ENCODE measurements around the gene RTN3.

Gene RTN3

DNA sequence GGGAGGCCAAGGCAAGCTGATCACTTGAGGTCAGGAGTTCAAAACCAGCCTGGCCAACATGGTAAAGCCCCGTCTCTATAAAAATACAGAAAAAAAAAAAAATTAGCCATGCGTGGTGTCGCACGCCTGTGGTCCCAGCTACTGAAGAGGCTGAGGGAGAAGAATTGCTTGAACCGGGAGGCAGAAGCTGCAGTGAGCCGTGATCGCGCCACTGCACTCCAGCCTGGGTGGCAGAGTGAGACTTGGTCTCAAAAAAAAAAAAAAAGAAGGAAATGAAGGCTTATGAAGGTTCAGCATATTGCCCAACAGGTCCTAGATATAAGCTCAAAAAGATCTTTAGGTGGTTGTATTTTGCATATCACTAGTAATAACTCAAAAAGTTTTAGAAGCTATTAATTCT, 20.3 kb upstream of the RTN3 start:
- H3K18ac ChIP-seq (ENCODE audit: low read length) = no peak overlapping the region
- H3K79me2 ChIP-seq (ENCODE audit: control insufficient read depth, insufficient read depth, low read length, poor library complexity) = no peaks in the 10 kb centered on the region
- H3K4ac ChIP-seq (ENCODE audit: low read depth, low read length) = no peak overlapping the region
- H4K91ac ChIP-seq (ENCODE audit: low read depth, low read length) = no peak overlapping the region
- no peak overlapping the region for H2AK5ac ChIP-seq (ENCODE audit: low read length)
- H3K4me3 ChIP-seq (ENCODE audit: low read depth, low read length) = no peak overlapping the region
- H2BK12ac ChIP-seq (ENCODE audit: low read length) = no peak overlapping the region
- WGBS (ENCODE audit: extremely low coverage, insufficient coverage, insufficient read length) = no CpG with 5 or more reads among the region's 8 CpGs
- H2BK120ac ChIP-seq (ENCODE audit: insufficient read depth, low read length, poor library complexity) = no peak overlapping the region
- no peak overlapping the region for H2AFZ ChIP-seq (ENCODE audit: insufficient read depth, low read length, poor library complexity)
- no peak overlapping the region for H3K14ac ChIP-seq (ENCODE audit: low read length)
- H3K9me3 ChIP-seq (ENCODE audit: insufficient read depth, low read depth, low read length) = no peaks in the 10 kb centered on the region
- H3K23ac ChIP-seq (ENCODE audit: low read length) = no peak overlapping the region
- H4K12ac ChIP-seq (ENCODE audit: low read depth, low read length) = no peak overlapping the region
- H3K4me1 ChIP-seq (ENCODE audit: control insufficient read depth in 1 of 2, insufficient read depth in 2 of 2, low read length in 2 of 2) = peaks cover 4 to 6% of the 10 kb centered on the region in 2 experiments
- H3K27me3 ChIP-seq (ENCODE audit: insufficient read depth, low read length) = no peaks in the 10 kb centered on the region
- H3K4me2 ChIP-seq (ENCODE audit: low read length) = no peak overlapping the region
- DNase-seq = no peak
- no peak overlapping the region for H3K9ac ChIP-seq (ENCODE audit: low read length)
- H3K36me3 ChIP-seq (ENCODE audit: control insufficient read depth in 1 of 2, insufficient read depth in 2 of 2, low read length in 2 of 2) = peaks cover 0 to 3% of the 10 kb centered on the region in 2 experiments
- H2BK5ac ChIP-seq (ENCODE audit: low read depth, low read length, poor library complexity) = no peak overlapping the region
- H4K8ac ChIP-seq (ENCODE audit: low read depth, low read length) = no peak overlapping the region
- no peaks in the 10 kb centered on the region for H3K79me1 ChIP-seq (ENCODE audit: low read length)
- H3K27ac ChIP-seq (ENCODE audit: low read depth, low read length) = no peak overlapping the region

DNA sequence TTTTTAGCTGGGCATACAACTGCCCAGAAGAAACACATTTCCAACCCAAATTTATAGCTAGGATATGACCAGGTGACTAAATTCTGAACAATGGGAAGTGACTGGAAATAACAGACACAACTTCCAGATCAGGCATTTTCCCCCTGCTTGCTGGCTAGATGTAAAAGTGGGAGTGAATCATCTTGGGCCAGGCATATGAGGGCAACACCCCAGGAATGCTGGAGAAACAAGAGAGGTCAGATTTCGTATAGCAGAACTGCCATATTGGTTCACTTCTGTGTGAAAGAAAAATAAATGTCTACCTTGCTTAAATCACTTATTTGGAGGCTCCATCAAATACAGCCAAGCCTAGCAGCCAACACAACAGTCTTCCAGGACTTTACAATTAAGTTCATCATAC, 17.5 kb upstream of the RTN3 start:
- no peak overlapping the region for H3K4ac ChIP-seq (ENCODE audit: low read depth, low read length)
- no peak overlapping the region for H2BK12ac ChIP-seq (ENCODE audit: low read length)
- H3K4me2 ChIP-seq (ENCODE audit: low read length) = no peak overlapping the region
- no peak overlapping the region for H2BK5ac ChIP-seq (ENCODE audit: low read depth, low read length, poor library complexity)
- no peaks in the 10 kb centered on the region for H3K9me3 ChIP-seq (ENCODE audit: insufficient read depth, low read depth, low read length)
- no peak overlapping the region for H3K14ac ChIP-seq (ENCODE audit: low read length)
- WGBS (ENCODE audit: extremely low coverage, insufficient coverage, insufficient read length) = no CpG with 5 or more reads among the region's 1 CpG
- no peak overlapping the region for H3K18ac ChIP-seq (ENCODE audit: low read length)
- peaks cover 4 to 8% of the 10 kb centered on the region in 2 experiments for H3K4me1 ChIP-seq (ENCODE audit: control insufficient read depth in 1 of 2, insufficient read depth in 2 of 2, low read length in 2 of 2)
- no peak overlapping the region for H3K23ac ChIP-seq (ENCODE audit: low read length)
- H3K9ac ChIP-seq (ENCODE audit: low read length) = no peak overlapping the region
- no peaks in the 10 kb centered on the region for H3K79me1 ChIP-seq (ENCODE audit: low read length)
- peak overlapping the region; percentile 19 for H3K27ac ChIP-seq (ENCODE audit: low read depth, low read length)
- no peak overlapping the region for H4K8ac ChIP-seq (ENCODE audit: low read depth, low read length)
- no peak overlapping the region for H3K4me3 ChIP-seq (ENCODE audit: low read depth, low read length)
- H3K79me2 ChIP-seq (ENCODE audit: control insufficient read depth, insufficient read depth, low read length, poor library complexity) = no peaks in the 10 kb centered on the region
- no peak overlapping the region for H2AFZ ChIP-seq (ENCODE audit: insufficient read depth, low read length, poor library complexity)
- no peak overlapping the region for H2AK5ac ChIP-seq (ENCODE audit: low read length)
- DNase-seq = no peak
- H3K36me3 ChIP-seq (ENCODE audit: control insufficient read depth in 1 of 2, insufficient read depth in 2 of 2, low read length in 2 of 2) = peaks cover 0 to 3% of the 10 kb centered on the region in 2 experiments
- H2BK120ac ChIP-seq (ENCODE audit: insufficient read depth, low read length, poor library complexity) = no peak overlapping the region
- H4K91ac ChIP-seq (ENCODE audit: low read depth, low read length) = no peak overlapping the region
- no peaks in the 10 kb centered on the region for H3K27me3 ChIP-seq (ENCODE audit: insufficient read depth, low read length)
- H4K12ac ChIP-seq (ENCODE audit: low read depth, low read length) = no peak overlapping the region

DNA sequence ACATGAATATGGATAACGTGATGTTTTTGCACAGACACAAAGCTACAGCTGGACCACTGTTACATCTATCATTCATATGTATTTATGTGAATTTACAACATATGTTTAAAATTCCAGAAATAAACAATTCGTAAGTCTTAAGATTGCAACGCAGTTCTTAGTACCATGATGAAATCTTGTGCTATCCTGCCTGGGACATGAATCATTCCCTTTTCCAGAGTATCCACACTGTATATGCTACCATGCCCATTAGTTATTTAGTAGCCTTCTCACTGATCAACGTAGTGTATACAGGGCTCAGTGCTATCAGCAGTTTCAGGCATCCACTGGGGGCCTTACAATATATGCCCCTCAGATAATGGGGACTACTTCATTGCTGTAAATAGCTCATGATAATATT, 14.4 kb upstream of the RTN3 start:
- H3K79me1 ChIP-seq (ENCODE audit: low read length) = peaks cover 11% of the 10 kb centered on the region
- H4K8ac ChIP-seq (ENCODE audit: low read depth, low read length) = no peak overlapping the region
- H4K12ac ChIP-seq (ENCODE audit: low read depth, low read length) = no peak overlapping the region
- no peak overlapping the region for H3K9ac ChIP-seq (ENCODE audit: low read length)
- H2AK5ac ChIP-seq (ENCODE audit: low read length) = no peak overlapping the region
- H3K9me3 ChIP-seq (ENCODE audit: insufficient read depth, low read depth, low read length) = peaks cover under 1% of the 10 kb centered on the region
- no peak overlapping the region for H3K14ac ChIP-seq (ENCODE audit: low read length)
- H3K18ac ChIP-seq (ENCODE audit: low read length) = no peak overlapping the region
- no peak overlapping the region for H2BK12ac ChIP-seq (ENCODE audit: low read length)
- H3K23ac ChIP-seq (ENCODE audit: low read length) = no peak overlapping the region
- no peak overlapping the region for H3K4ac ChIP-seq (ENCODE audit: low read depth, low read length)
- no peak overlapping the region for H2BK5ac ChIP-seq (ENCODE audit: low read depth, low read length, poor library complexity)
- peaks cover 0 to 3% of the 10 kb centered on the region in 2 experiments for H3K36me3 ChIP-seq (ENCODE audit: control insufficient read depth in 1 of 2, insufficient read depth in 2 of 2, low read length in 2 of 2)
- H2AFZ ChIP-seq (ENCODE audit: insufficient read depth, low read length, poor library complexity) = no peak overlapping the region
- no peaks in the 10 kb centered on the region for H3K27me3 ChIP-seq (ENCODE audit: insufficient read depth, low read length)
- H2BK120ac ChIP-seq (ENCODE audit: insufficient read depth, low read length, poor library complexity) = no peak overlapping the region
- no peak overlapping the region for H3K4me3 ChIP-seq (ENCODE audit: low read depth, low read length)
- peak; percentile 42 to 73 for DNase-seq
- H3K4me1 ChIP-seq (ENCODE audit: control insufficient read depth in 1 of 2, insufficient read depth in 2 of 2, low read length in 2 of 2) = peaks cover 6 to 10% of the 10 kb centered on the region in 2 experiments
- no peak overlapping the region for H3K27ac ChIP-seq (ENCODE audit: low read depth, low read length)
- no peak overlapping the region for H4K91ac ChIP-seq (ENCODE audit: low read depth, low read length)
- no peak overlapping the region for H3K4me2 ChIP-seq (ENCODE audit: low read length)
- WGBS (ENCODE audit: extremely low coverage, insufficient coverage, insufficient read length) = no CpG with 5 or more reads among the region's 4 CpGs
- H3K79me2 ChIP-seq (ENCODE audit: control insufficient read depth, insufficient read depth, low read length, poor library complexity) = peaks cover 7% of the 10 kb centered on the region

DNA sequence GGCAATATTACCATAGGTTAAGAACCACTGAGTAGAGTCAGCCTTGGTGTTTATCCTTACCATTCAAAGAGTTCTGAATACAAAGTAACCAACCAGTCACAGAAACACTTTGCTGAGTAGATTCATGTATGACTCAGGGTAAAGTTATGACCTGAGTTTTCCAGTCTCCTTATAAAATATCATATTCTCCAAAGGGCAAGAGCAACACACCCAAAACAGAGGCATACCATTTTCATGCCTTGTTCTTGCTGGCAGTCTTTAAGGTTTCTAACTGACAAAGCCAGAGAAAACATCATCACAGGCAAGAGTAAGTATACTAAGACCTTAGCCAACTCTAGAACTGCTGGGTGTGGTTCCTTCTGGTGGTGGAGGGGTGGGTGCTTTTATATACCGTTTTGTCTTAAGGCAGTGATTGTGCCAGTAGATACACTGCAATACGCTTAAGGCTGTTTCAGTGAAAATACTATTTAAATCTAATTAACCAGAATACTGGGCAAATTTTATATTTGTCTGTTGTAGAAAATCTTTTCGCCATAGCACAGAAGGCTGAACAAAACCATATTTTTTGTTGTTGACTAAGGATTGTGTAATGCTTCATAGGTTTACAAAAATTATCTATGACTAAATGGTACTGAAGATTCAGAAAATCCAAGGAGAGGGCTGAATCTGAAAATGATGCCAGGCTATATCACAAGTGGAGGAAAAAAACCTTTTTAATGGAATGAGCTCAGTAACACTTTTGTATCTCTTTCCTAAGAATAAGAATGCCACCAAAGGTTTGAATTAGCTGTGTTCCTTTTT, 13.1 kb upstream of the RTN3 start:
- Histone ChIP-seq H4K91ac (ENCODE audit: low read depth, low read length) (no peak overlapping the region), H3K79me1 (ENCODE audit: low read length) (peaks cover 12% of the 10 kb centered on the region), H3K23ac (ENCODE audit: low read length) (no peak overlapping the region), H3K36me3 (ENCODE audit: control insufficient read depth in 1 of 2, insufficient read depth in 2 of 2, low read length in 2 of 2) (peaks cover 0 to 3% of the 10 kb centered on the region in 2 experiments), H3K4ac (ENCODE audit: low read depth, low read length) (no peak overlapping the region), H3K27ac (ENCODE audit: low read depth, low read length) (no peak overlapping the region), H2AFZ (ENCODE audit: insufficient read depth, low read length, poor library complexity) (no peak overlapping the region), H4K8ac (ENCODE audit: low read depth, low read length) (no peak overlapping the region), H3K4me3 (ENCODE audit: low read depth, low read length) (no peak overlapping the region), H3K27me3 (ENCODE audit: insufficient read depth, low read length) (no peaks in the 10 kb centered on the region), H3K18ac (ENCODE audit: low read length) (no peak overlapping the region), H3K9ac (ENCODE audit: low read length) (no peak overlapping the region), H3K9me3 (ENCODE audit: insufficient read depth, low read depth, low read length) (peaks cover 4% of the 10 kb centered on the region), H3K14ac (ENCODE audit: low read length) (no peak overlapping the region), H2BK12ac (ENCODE audit: low read length) (no peak overlapping the region), H3K4me1 (ENCODE audit: control insufficient read depth in 1 of 2, insufficient read depth in 2 of 2, low read length in 2 of 2) (peaks cover 6 to 11% of the 10 kb centered on the region in 2 experiments), H2BK120ac (ENCODE audit: insufficient read depth, low read length, poor library complexity) (no peak overlapping the region), H4K12ac (ENCODE audit: low read depth, low read length) (no peak overlapping the region), H3K79me2 (ENCODE audit: control insufficient read depth, insufficient read depth, low read length, poor library complexity) (peaks cover 7% of the 10 kb centered on the region), H2BK5ac (ENCODE audit: low read depth, low read length, poor library complexity) (no peak overlapping the region), H2AK5ac (ENCODE audit: low read length) (no peak overlapping the region), H3K4me2 (ENCODE audit: low read length) (no peak overlapping the region)
- peak in 1 of 2 donors; percentile 57 for DNase-seq
- WGBS (ENCODE audit: extremely low coverage, insufficient coverage, insufficient read length) = no CpG with 5 or more reads among the region's 3 CpGs

Measured in trophoblast cell (in vitro differentiated cells and primary cell).